HEK293 (cell line): ENCODE data around the gene FGF3.

ENCODE experiments used
- CTCF ChIA-PET: fragments of 350-600 bp; formaldehyde crosslinking; extraction: SDS; loops from one replicate; lab custom pipeline; 2021; ENCODE audit warnings: antibody characterized with exemption; lab: Yijun Ruan, JAX
- POLR2A ChIA-PET: fragments of 300-600 bp; formaldehyde crosslinking; extraction: SDS; loops from one replicate; lab custom pipeline; 2020; ENCODE audit warnings: antibody characterized with exemption, inconsistent platforms; lab: Yijun Ruan, JAX
- H3K27ac ChIP-seq: fragments of 200-500 bp; sonication (Bioruptor generic); 2 replicates; pipeline ENCODE4 v1.5.1; 2014; ENCODE audit warnings: low read depth, low read length, control low read depth, inconsistent platforms; ENCODE audit errors: extremely low read depth
- H3K36me3 ChIP-seq, 2 experiments: fragments of 200-500 bp in 1 of 2; sonication (Bioruptor generic) in 1 of 2; 1 replicate in 1 of 2; 2 replicates in 1 of 2; pipeline ENCODE4 v1.5.1; 2014 to 2017; ENCODE audit warnings: inconsistent platforms in 2 of 2, low read length in 2 of 2; ENCODE audit not compliant: control insufficient read depth in 2 of 2, insufficient read depth in 1 of 2
- H3K4me1 ChIP-seq: fragments of 200-500 bp; sonication (Bioruptor generic); 2 replicates; pipeline ENCODE4 v1.5.1; 2014; ENCODE audit warnings: mild to moderate bottlenecking, low read length, inconsistent platforms; ENCODE audit not compliant: control insufficient read depth, insufficient read depth
- H3K4me3 ChIP-seq: 2 replicates; pipeline ENCODE4 v1.5.1; 2011; ENCODE audit warnings: low read depth, mild to moderate bottlenecking, control low read depth, low read length, moderate library complexity
- H3K9me3 ChIP-seq: fragments of 200-500 bp; sonication (Bioruptor generic); 2 replicates; pipeline ENCODE4 v1.5.1; 2014; ENCODE audit warnings: low read depth, low read length, inconsistent platforms; ENCODE audit not compliant: control insufficient read depth, insufficient read depth
- GLIS1 ChIP-seq: fragments of 450-650 bp; formaldehyde crosslinking; IDR thresholded peaks from 2 replicates; pipeline ENCODE4 v1.5.1; 2016; ENCODE audit warnings: missing biosample characterization, missing genetic modification characterization
- PRDM4 ChIP-seq: fragments of 450-650 bp; formaldehyde crosslinking; IDR thresholded peaks from 2 replicates; pipeline ENCODE4 v1.5.1; 2017; ENCODE audit warnings: missing biosample characterization, missing genetic modification characterization
- SP7 ChIP-seq: fragments of 450-650 bp; formaldehyde crosslinking; IDR thresholded peaks from 2 replicates; pipeline ENCODE4 v1.5.1; 2016; ENCODE audit warnings: missing biosample characterization, missing genetic modification characterization
- ZFP41 ChIP-seq: fragments of 450-650 bp; formaldehyde crosslinking; IDR thresholded peaks from 2 replicates; pipeline ENCODE4 v1.5.1; 2016; ENCODE audit warnings: missing biosample characterization, missing genetic modification characterization, borderline replicate concordance
- ZIC2 ChIP-seq: fragments of 450-650 bp; formaldehyde crosslinking; IDR thresholded peaks from 2 replicates; pipeline ENCODE4 v1.5.1; 2016; ENCODE audit warnings: missing biosample characterization, missing genetic modification characterization
- ZNF146 ChIP-seq: fragments of 450-650 bp; formaldehyde crosslinking; IDR thresholded peaks from 2 replicates; pipeline ENCODE4 v1.5.1; 2016; ENCODE audit warnings: missing biosample characterization, missing genetic modification characterization
- ZNF398 ChIP-seq: fragments of 450-650 bp; formaldehyde crosslinking; IDR thresholded peaks from 2 replicates; pipeline ENCODE4 v1.5.1; 2017; ENCODE audit warnings: missing biosample characterization, missing genetic modification characterization
- ZNF521 ChIP-seq: fragments of 450-650 bp; formaldehyde crosslinking; IDR thresholded peaks from 2 replicates; pipeline ENCODE4 v1.5.1; 2017; ENCODE audit warnings: missing biosample characterization, mild to moderate bottlenecking, missing genetic modification characterization
- ZNF549 ChIP-seq: fragments of 450-650 bp; IDR thresholded peaks from 2 replicates; pipeline ENCODE4 v1.5.1; 2018; ENCODE audit warnings: missing biosample characterization, missing genetic modification characterization, mild to moderate bottlenecking, inconsistent platforms, moderate library complexity
- ZNF558 ChIP-seq: fragments of 450-650 bp; formaldehyde crosslinking; IDR thresholded peaks from 2 replicates; pipeline ENCODE4 v1.5.1; 2016; ENCODE audit warnings: missing biosample characterization, missing genetic modification characterization
- ZNF626 ChIP-seq: fragments of 450-650 bp; sonication (Bioruptor Pico); formaldehyde crosslinking; IDR thresholded peaks from 2 replicates; pipeline ENCODE4 v1.5.1; 2018; ENCODE audit warnings: missing biosample characterization, missing genetic modification characterization, inconsistent platforms
- ZNF629 ChIP-seq: fragments of 450-650 bp; formaldehyde crosslinking; IDR thresholded peaks from 2 replicates; pipeline ENCODE4 v1.5.1; 2017; ENCODE audit warnings: missing biosample characterization, missing genetic modification characterization
- ZNF707 ChIP-seq: fragments of 450-650 bp; formaldehyde crosslinking; IDR thresholded peaks from 2 replicates; pipeline ENCODE4 v1.5.1; 2016; ENCODE audit warnings: missing biosample characterization, missing genetic modification characterization
- ZNF747 ChIP-seq: fragments of 450-650 bp; formaldehyde crosslinking; IDR thresholded peaks from 2 replicates; pipeline ENCODE4 v1.5.1; 2016; ENCODE audit warnings: missing biosample characterization, missing genetic modification characterization
- ZNF777 ChIP-seq: fragments of 450-650 bp; formaldehyde crosslinking; IDR thresholded peaks from 2 replicates; pipeline ENCODE4 v1.5.1; 2017; ENCODE audit warnings: missing biosample characterization, missing genetic modification characterization, borderline replicate concordance
- ZNF837 ChIP-seq: fragments of 450-650 bp; formaldehyde crosslinking; IDR thresholded peaks from 2 replicates; pipeline ENCODE4 v1.5.1; 2016; ENCODE audit warnings: missing biosample characterization, missing genetic modification characterization
- ZSCAN23 ChIP-seq: fragments of 450-650 bp; formaldehyde crosslinking; IDR thresholded peaks from 2 replicates; pipeline ENCODE4 v1.5.1; 2016; ENCODE audit warnings: missing biosample characterization, missing genetic modification characterization
- TF ChIP-seq, protein P1 (sequence below): fragments of 450-650 bp; formaldehyde crosslinking; IDR thresholded peaks from 2 replicates; pipeline ENCODE4 v1.5.1; 2017; ENCODE audit warnings: missing biosample characterization, missing genetic modification characterization
- TF ChIP-seq, protein P2 (sequence below): fragments of 450-650 bp; formaldehyde crosslinking; IDR thresholded peaks from 2 replicates; pipeline ENCODE4 v1.5.1; 2016; ENCODE audit warnings: missing biosample characterization, missing genetic modification characterization
- TF ChIP-seq, protein P3 (sequence below): fragments of 450-650 bp; formaldehyde crosslinking; IDR thresholded peaks from 2 replicates; pipeline ENCODE4 v1.5.1; 2016; ENCODE audit warnings: missing biosample characterization, missing genetic modification characterization

The FGF3 gene

GRCh38 chr11:69855421-69855820 is 36.2 kb upstream of the FGF3 start:
- no peak overlapping the region for H3K27ac ChIP-seq
- TF ChIP-seq ZNF747 (no peak), ZNF549 (no peak), ZSCAN23 (tag by site-specific recombination) (no peak), SP7 (tag by site-specific recombination) (no peak), ZNF398 (tag by site-specific recombination) (no peak), ZNF626 (tag by site-specific recombination) (no peak), ZNF707 (tag by site-specific recombination) (no peak), ZNF629 (tag by site-specific recombination) (no peak)
- TF ChIP-seq, protein P1, sequence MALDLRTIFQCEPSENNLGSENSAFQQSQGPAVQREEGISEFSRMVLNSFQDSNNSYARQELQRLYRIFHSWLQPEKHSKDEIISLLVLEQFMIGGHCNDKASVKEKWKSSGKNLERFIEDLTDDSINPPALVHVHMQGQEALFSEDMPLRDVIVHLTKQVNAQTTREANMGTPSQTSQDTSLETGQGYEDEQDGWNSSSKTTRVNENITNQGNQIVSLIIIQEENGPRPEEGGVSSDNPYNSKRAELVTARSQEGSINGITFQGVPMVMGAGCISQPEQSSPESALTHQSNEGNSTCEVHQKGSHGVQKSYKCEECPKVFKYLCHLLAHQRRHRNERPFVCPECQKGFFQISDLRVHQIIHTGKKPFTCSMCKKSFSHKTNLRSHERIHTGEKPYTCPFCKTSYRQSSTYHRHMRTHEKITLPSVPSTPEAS (tag by site-specific recombination): no peak
- TF ChIP-seq, protein P2, sequence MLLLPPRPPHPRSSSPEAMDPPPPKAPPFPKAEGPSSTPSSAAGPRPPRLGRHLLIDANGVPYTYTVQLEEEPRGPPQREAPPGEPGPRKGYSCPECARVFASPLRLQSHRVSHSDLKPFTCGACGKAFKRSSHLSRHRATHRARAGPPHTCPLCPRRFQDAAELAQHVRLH (tag by site-specific recombination): no peak
- TF ChIP-seq, protein P3, sequence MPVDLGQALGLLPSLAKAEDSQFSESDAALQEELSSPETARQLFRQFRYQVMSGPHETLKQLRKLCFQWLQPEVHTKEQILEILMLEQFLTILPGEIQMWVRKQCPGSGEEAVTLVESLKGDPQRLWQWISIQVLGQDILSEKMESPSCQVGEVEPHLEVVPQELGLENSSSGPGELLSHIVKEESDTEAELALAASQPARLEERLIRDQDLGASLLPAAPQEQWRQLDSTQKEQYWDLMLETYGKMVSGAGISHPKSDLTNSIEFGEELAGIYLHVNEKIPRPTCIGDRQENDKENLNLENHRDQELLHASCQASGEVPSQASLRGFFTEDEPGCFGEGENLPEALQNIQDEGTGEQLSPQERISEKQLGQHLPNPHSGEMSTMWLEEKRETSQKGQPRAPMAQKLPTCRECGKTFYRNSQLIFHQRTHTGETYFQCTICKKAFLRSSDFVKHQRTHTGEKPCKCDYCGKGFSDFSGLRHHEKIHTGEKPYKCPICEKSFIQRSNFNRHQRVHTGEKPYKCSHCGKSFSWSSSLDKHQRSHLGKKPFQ (tag by site-specific recombination): no peak
- TF ChIP-seq, all 188 proteins: peak for 0
- no peak overlapping the region for H3K4me3 ChIP-seq
- H3K9me3 ChIP-seq: no peaks in the 10 kb centered on the region
- CTCF ChIA-PET: interaction anchor here (1.3 kb wide), 1 partner anchor 14 kb away, joined by 3 read pairs; no protein-coding TSS in a partner anchor
- no peaks in the 10 kb centered on the region for H3K36me3 ChIP-seq
- no peaks in the 10 kb centered on the region for H3K4me1 ChIP-seq
- POLR2A ChIA-PET: no interaction called here

GRCh38 chr11:69854713-69855112 is 35.5 kb upstream of the FGF3 start:
- H3K4me1 ChIP-seq: no peaks in the 10 kb centered on the region
- no peak overlapping the region for H3K27ac ChIP-seq
- TF ChIP-seq PRDM4 (tag by site-specific recombination) (no peak), ZNF146 (0 out of 2 replicates have a peak, but pooled peaks have one; percentile 19), ZNF521 (no peak)
- no peaks in the 10 kb centered on the region for H3K9me3 ChIP-seq
- no peaks in the 10 kb centered on the region for H3K36me3 ChIP-seq
- POLR2A ChIA-PET: no interaction called here
- H3K4me3 ChIP-seq: no peak overlapping the region
- CTCF ChIA-PET: interaction anchor here (0.6 kb wide), 1 partner anchor 126 kb away, joined by 3 read pairs; no protein-coding TSS in a partner anchor

- Histone ChIP-seq H3K4me3 (no peak overlapping the region), H3K36me3 (no peaks in the 10 kb centered on the region), H3K9me3 (no peaks in the 10 kb centered on the region), H3K27ac (no peak overlapping the region), H3K4me1 (no peaks in the 10 kb centered on the region)
- CTCF ChIA-PET: interaction anchor here (1.2 kb wide), 1 partner anchor 10 kb away, joined by 3 read pairs; no protein-coding TSS in a partner anchor
- POLR2A ChIA-PET: no interaction called here
- peak; percentile 44; the same call in 1 of the 2 replicates for TF ChIP-seq GLIS1 (tag by site-specific recombination)
- TF ChIP-seq ZNF558 (tag by site-specific recombination): no peak
- no peak for TF ChIP-seq ZFP41
- TF ChIP-seq ZIC2 (tag by site-specific recombination): peak; percentile 85
- TF ChIP-seq ZNF837 (tag by site-specific recombination): no peak
- no peak for TF ChIP-seq ZNF777
- TF ChIP-seq PRDM4 (tag by site-specific recombination): no peak
Measured at GRCh38 chr11:69852056-69852455, 32.8 kb upstream of the FGF3 start.
